Smooth muscle cell (in vitro differentiated cells): ENCODE measurements around the gene GRM4. TPM values are rescaled to one million over a fixed set of nuclear protein-coding genes. Genes with fewer than 3 reads are reported as not detected.

Source experiments
- DNase-seq: peaks from one replicate; lab custom pipeline; 2025; ENCODE audit not compliant: unreplicated experiment; lab: John Stamatoyannopoulos, UW
- H2AFZ ChIP-seq: fragments of 200-600 bp; sonication (generic); 2 replicates; pipeline ENCODE4 v1.6.0; 2016; ENCODE audit warnings: antibody characterized with exemption, low read depth, mild to moderate bottlenecking
- H3F3A ChIP-seq: fragments of 200-600 bp; sonication (generic); 2 replicates; pipeline ENCODE4 v1.6.0; 2017; ENCODE audit warnings: antibody characterized with exemption, low read depth
- H3K27ac ChIP-seq: fragments of 200-600 bp; sonication (generic); 2 replicates; pipeline ENCODE4 v1.5.1; 2016; ENCODE audit warnings: low read depth, mild to moderate bottlenecking
- H3K27me3 ChIP-seq: fragments of 200-600 bp; sonication (generic); 2 replicates; pipeline ENCODE4 v1.6.1; 2016; ENCODE audit warnings: low read depth, mild to moderate bottlenecking
- H3K36me3 ChIP-seq: fragments of 200-600 bp; sonication (generic); 2 replicates; pipeline ENCODE4 v1.5.1; 2016; ENCODE audit warnings: low read depth
- H3K4me1 ChIP-seq: fragments of 200-600 bp; sonication (generic); 2 replicates; pipeline ENCODE4 v1.5.1; 2016; ENCODE audit warnings: low read depth
- H3K4me2 ChIP-seq: fragments of 200-600 bp; sonication (generic); 2 replicates; pipeline ENCODE4 v1.6.0; 2016; ENCODE audit warnings: mild to moderate bottlenecking
- H3K4me3 ChIP-seq: fragments of 200-600 bp; sonication (generic); 2 replicates; pipeline ENCODE4 v1.5.1; 2016; ENCODE audit warnings: mild to moderate bottlenecking
- H3K79me2 ChIP-seq: fragments of 200-600 bp; sonication (generic); 2 replicates; pipeline ENCODE4 v1.6.0; 2016; ENCODE audit warnings: low read depth, mild to moderate bottlenecking
- H3K9ac ChIP-seq: fragments of 200-600 bp; sonication (generic); 2 replicates; pipeline ENCODE4 v1.6.0; 2016; ENCODE audit warnings: low read depth
- H3K9me3 ChIP-seq: fragments of 200-600 bp; sonication (generic); replicated peaks from 2 replicates; pipeline ENCODE4 v1.5.1; 2016; ENCODE audit warnings: low read depth
- H4K20me1 ChIP-seq: fragments of 200-600 bp; sonication (generic); 2 replicates; pipeline ENCODE4 v1.6.0; 2016; ENCODE audit warnings: low read depth
- WGBS: methylation state at CpG from one replicate; pipeline ENCODE4 v1.1.7; 2016; ENCODE audit warnings: low lambda C conversion rate; 5-methylcytosine and 5-hydroxymethylcytosine counted together
- polyA plus RNA-seq: library from polyadenylated mRNA; unstranded; fragments of >200 nt; fragmentation: Nextera tagmentation; extraction: Ambion mirVana; gene quantifications from 2 replicates; pipeline ENCODE4 v1.2.1, GENCODE V29; 2016
- total RNA-seq: library from RNA; depleted of rRNA; stranded (reverse); fragments of >200 nt; gene quantifications from 2 replicates; pipeline ENCODE4 v1.2.3, GENCODE V29; 2014
- TF ChIP-seq, protein P1 (sequence below): fragments of 200-600 bp; sonication (generic); IDR thresholded peaks from 2 replicates; pipeline ENCODE4 v1.5.1; 2017; ENCODE audit warnings: borderline replicate concordance, mild to moderate bottlenecking, antibody characterized with exemption; ENCODE audit not compliant: insufficient read depth, poor library complexity, severe bottlenecking

Gene GRM4
- total and polyA plus RNA-seq, 2 experiments from 2014 or later: 0.21 TPM; not detected in 1

DNA sequence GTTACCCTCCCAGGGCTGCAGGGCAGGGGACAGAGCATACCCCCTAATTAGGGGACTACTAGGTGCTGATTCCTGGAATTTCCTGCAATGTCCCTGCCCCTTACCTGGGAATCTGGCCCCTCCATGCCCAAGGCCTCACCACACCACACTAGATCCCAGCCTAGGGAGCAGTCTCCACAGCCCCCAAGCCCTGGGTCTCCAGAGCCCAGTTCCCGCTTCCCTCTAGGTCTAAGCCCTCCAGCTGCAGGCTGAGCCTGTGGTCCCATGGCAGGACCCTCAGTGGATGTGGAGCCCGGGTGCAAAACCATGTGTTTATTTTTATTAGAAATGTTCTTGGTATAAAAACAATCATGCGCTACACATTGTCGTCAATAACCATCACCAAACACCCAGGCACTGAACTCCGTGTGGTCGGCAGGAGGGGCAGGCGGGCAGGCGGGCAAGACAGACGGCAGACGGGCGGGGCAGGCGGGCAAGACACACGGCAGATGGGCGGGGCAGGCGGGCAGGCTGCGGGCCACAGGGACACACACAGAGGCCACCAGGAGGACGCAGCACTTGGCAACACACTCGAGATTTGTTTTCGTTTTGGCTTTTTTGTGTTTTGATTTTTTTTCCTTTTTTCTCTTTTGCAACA lies 124.2 kb downstream of the GRM4 start:
- Histone ChIP-seq H3F3A (no peaks in the 10 kb centered on the region), H2AFZ (no peak overlapping the region), H3K9me3 (no peaks in the 10 kb centered on the region), H3K4me1 (no peaks in the 10 kb centered on the region), H3K27me3 (peaks cover 6% of the 10 kb centered on the region), H4K20me1 (no peaks in the 10 kb centered on the region), H3K4me3 (no peak overlapping the region), H3K4me2 (no peak overlapping the region), H3K79me2 (no peaks in the 10 kb centered on the region), H3K27ac (no peak overlapping the region), H3K36me3 (no peaks in the 10 kb centered on the region), H3K9ac (no peak overlapping the region)
- WGBS: 89% methylated on average over 19 of the region's 19 CpGs
- TF ChIP-seq, protein P1, sequence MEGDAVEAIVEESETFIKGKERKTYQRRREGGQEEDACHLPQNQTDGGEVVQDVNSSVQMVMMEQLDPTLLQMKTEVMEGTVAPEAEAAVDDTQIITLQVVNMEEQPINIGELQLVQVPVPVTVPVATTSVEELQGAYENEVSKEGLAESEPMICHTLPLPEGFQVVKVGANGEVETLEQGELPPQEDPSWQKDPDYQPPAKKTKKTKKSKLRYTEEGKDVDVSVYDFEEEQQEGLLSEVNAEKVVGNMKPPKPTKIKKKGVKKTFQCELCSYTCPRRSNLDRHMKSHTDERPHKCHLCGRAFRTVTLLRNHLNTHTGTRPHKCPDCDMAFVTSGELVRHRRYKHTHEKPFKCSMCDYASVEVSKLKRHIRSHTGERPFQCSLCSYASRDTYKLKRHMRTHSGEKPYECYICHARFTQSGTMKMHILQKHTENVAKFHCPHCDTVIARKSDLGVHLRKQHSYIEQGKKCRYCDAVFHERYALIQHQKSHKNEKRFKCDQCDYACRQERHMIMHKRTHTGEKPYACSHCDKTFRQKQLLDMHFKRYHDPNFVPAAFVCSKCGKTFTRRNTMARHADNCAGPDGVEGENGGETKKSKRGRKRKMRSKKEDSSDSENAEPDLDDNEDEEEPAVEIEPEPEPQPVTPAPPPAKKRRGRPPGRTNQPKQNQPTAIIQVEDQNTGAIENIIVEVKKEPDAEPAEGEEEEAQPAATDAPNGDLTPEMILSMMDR: no peak
- DNase-seq: no peak

- no peak overlapping the region for H2AFZ ChIP-seq
- H4K20me1 ChIP-seq: no peaks in the 10 kb centered on the region
- no peak overlapping the region for H3K4me2 ChIP-seq
- 87% methylated on average over 17 of the region's 17 CpGs for WGBS
- H3K4me3 ChIP-seq: no peak overlapping the region
- no peaks in the 10 kb centered on the region for H3K79me2 ChIP-seq
- no peak overlapping the region for H3K27ac ChIP-seq
- H3K9ac ChIP-seq: no peak overlapping the region
- H3K9me3 ChIP-seq: no peaks in the 10 kb centered on the region
- peaks cover 6% of the 10 kb centered on the region for H3K27me3 ChIP-seq
- no peaks in the 10 kb centered on the region for H3F3A ChIP-seq
- no peaks in the 10 kb centered on the region for H3K4me1 ChIP-seq
- DNase-seq: no peak
- TF ChIP-seq, protein P1: no peak
- H3K36me3 ChIP-seq: no peaks in the 10 kb centered on the region
These were observed 124.9 kb downstream of the GRM4 start for GRCh38 chr6:34020807-34021553.

GRCh38 chr6:34020278-34020677 lies 125.6 kb downstream of the GRM4 start:
- TF ChIP-seq, protein P1: no peak

More at GRCh38 chr6:34020278-34020677, 125.6 kb downstream of the GRM4 start:
- H3K36me3 ChIP-seq: no peaks in the 10 kb centered on the region
- H3K4me3 ChIP-seq: no peak overlapping the region
- peaks cover 6% of the 10 kb centered on the region for H3K27me3 ChIP-seq
- 96% methylated on average over 5 of the region's 5 CpGs for WGBS
- no peak for DNase-seq
- no peaks in the 10 kb centered on the region for H3K9me3 ChIP-seq
- H3F3A ChIP-seq: no peaks in the 10 kb centered on the region
- no peak overlapping the region for H3K9ac ChIP-seq
- H3K4me2 ChIP-seq: no peak overlapping the region
- H3K27ac ChIP-seq: no peak overlapping the region
- no peaks in the 10 kb centered on the region for H4K20me1 ChIP-seq
- H3K4me1 ChIP-seq: no peaks in the 10 kb centered on the region
- H3K79me2 ChIP-seq: no peaks in the 10 kb centered on the region
- no peak overlapping the region for H2AFZ ChIP-seq
